Right lobe of liver (tissue), 6 donors: Measurements from ENCODE around the gene FOLR1. TPM values are rescaled to one million over a fixed set of nuclear protein-coding genes. Genes with fewer than 3 reads are reported as not detected.

Experiments used
- ATAC-seq, 4 donors: fragments of 200-7000 bp; cut with Tn5 transposase; one replicate each; pipeline ENCODE4 v1.9.1; 2020; ENCODE audit warnings: mild to moderate bottlenecking in 4 of 4, moderate library complexity in 4 of 4
- DNase-seq, 3 donors: peaks; one replicate each; pipeline ENCODE4 v3.0.0-alpha.2; 2020
- H3K27ac ChIP-seq, 3 donors: fragments of 200-600 bp; one replicate each; pipeline ENCODE4 v1.8.0; 2022
- H3K27me3 ChIP-seq, 2 donors: fragments of 200-600 bp; one replicate each; pipeline ENCODE4 v1.8.0; 2022
- H3K36me3 ChIP-seq, 4 donors: fragments of 200-600 bp; sonication (generic) in 1 of 4; one replicate each; pipeline versions ENCODE4 v1.5.1 to v1.8.0; 2017 to 2022; ENCODE audit warnings: control low read depth in 1 of 4
- H3K4me1 ChIP-seq, 4 donors: fragments of 200-600 bp; sonication (generic) in 1 of 4; one replicate each; pipeline versions ENCODE4 v1.5.1 to v1.8.0; 2017 to 2022; ENCODE audit warnings: control low read depth in 1 of 4
- H3K4me3 ChIP-seq, 3 donors: fragments of 200-600 bp; one replicate each; pipeline ENCODE4 v1.8.0; 2022
- H3K9me3 ChIP-seq, 4 donors: fragments of 200-600 bp; sonication (generic) in 1 of 4; one replicate each; pipeline versions ENCODE4 v1.5.1 to v1.8.0; 2017 to 2022; ENCODE audit warnings: control low read depth in 1 of 4
- CTCF ChIP-seq, 4 donors: fragments of 200-600 bp in 3 of 4; fragments of 450-650 bp in 1 of 4; IDR thresholded peaks; one replicate each; pipeline versions ENCODE4 v1.5.1 to v1.8.0; 2016 to 2022; ENCODE audit warnings: antibody characterized with exemption in 4 of 4, mild to moderate bottlenecking in 2 of 4
- POLR2A ChIP-seq: fragments of 450-650 bp; IDR thresholded peaks from one replicate; pipeline ENCODE4 v1.6.1; 2017; ENCODE audit warnings: antibody characterized with exemption, mild to moderate bottlenecking
- WGBS: methylation state at CpG from one replicate; pipeline ENCODE4 v1.1.6; 2018; ENCODE audit warnings: low coverage, low lambda C conversion rate; ENCODE audit not compliant: insufficient coverage; ENCODE audit errors: missing lambda C conversion rate; 5-methylcytosine and 5-hydroxymethylcytosine counted together
- intact Hi-C, 2 donors: fragments of 100-400 bp; cut with DNase I; formaldehyde crosslinking; loops; one replicate each; pipeline versions ENCODE4 v1.11.2 to v1.14.1; 2022
- total RNA-seq, 6 experiments: library from RNA; depleted of rRNA in 2 of 6; stranded (reverse); fragments of >200 nt in 2 of 6; fragmentation: NEBNext Ultra II Directional in 3 of 6; extraction: Animal tissue kit (Norgen Biotek cat#: 25700) in 3 of 6; gene quantifications; one replicate each; pipeline versions ENCODE4 v1.1.0 to v1.2.4, GENCODE V29; 2016 to 2023
- donor health status: DM: no; HTN: yes; CAD: no.
- donor health status: DM: no; HTN: no; CAD: no.
- donor health status: DM: no; HTN: no; CAD: no.
- donor health status: DM: no; HTN: yes; CAD: no.
- donor health status: DM: no; HTN: yes; CAD: no.

The FOLR1 gene
- total RNA-seq, 6 experiments from 2014 or later = not detected

DNA sequence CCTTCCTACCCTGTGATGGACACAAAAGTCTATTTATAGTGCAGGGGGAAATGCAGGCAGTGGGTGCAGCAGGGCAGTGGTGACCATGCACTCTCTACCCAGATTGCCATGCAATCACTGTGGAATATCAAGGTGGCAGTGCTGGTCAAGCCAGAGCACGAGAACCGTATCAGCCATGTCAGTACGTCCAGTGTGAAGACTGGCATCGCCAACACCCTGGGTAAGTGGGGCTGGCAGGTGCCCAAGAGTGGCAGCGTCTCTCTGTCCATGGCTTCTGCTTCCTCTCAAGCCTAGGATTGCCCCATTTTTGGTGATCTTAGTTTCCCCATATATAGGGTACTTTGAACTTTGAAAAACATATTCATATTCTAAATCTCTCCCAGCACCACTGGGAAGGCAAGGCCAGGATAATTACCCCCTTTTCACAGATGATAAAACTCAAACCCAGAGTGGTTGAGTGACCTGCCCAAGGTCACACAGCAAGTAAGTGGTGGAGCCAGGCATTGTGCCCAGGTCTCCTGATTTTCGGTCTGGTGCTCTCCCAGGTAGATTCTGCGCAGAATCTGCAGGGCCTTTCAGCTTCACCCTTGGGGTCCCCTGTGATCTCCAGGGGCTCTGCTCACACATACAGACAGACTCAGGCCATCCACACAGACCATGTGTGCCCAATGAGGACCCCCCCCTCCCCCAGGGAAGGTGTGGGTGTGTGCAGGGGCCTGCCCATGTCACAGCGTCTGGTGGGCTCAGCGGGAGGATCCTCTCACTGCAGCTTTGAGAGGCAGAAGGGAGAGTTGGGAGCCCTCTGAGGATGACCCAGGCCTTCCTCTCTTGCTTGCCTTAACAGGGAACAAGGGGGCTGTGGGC, 39.7 kb downstream of the FOLR1 start:
- Histone ChIP-seq H3K4me1 (no peaks in the 10 kb centered on the region), H3K27ac (no peak overlapping the region), H3K4me3 (no peak overlapping the region), H3K27me3 (no peaks in the 10 kb centered on the region), H3K36me3 (peaks cover 4 to 69% (median 20%) of the 10 kb centered on the region in 4 donors), H3K9me3 (no peaks in the 10 kb centered on the region)
- 100% methylated on average over 2 of the region's 9 CpGs for WGBS
- ATAC-seq = no peak
- intact Hi-C loops = no loop called here
- TF ChIP-seq POLR2A (no peak), CTCF (IDR thresholded peaks at IDR 0.05) (no peak)
- peak in 1 of 3 donors; percentile 43 for DNase-seq

DNA sequence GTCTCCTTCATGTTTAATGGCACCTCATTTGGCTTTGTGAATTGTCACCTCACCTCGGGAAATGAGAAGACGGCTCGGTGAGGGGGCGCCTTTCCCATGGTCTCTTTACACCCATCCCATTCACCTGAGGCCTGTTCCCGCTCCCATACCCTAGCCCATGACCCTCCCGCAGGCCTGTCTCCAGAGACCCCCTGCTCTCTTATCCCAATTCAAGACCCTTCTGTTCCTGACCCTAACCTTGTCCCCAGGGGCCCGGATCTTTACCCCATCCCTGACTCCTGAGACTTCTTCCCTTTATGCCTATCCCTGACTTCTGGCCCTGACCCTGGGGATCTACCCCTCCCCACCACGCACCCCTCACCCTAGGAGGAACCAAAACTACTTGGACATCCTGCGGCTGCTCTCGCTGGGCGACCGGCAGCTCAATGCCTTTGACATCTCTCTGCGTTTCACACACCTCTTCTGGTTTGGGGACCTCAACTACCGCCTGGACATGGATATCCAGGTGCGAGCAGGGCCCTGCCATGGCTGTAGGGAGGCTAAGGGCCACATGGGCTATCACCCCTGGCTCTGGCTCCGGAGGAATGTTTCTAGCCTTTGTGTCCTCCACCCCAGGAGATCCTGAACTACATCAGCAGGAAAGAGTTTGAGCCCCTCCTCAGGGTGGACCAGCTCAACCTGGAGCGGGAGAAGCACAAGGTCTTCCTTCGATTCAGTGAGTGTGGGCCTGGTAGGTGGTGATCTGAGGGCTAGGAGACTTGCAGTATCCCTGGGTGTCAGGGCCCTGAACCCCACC, 40.5 kb downstream of the FOLR1 start:
- DNase-seq = peak in 1 of 3 donors; percentile 39
- WGBS = 87% methylated on average over 7 of the region's 18 CpGs
- peaks cover 4 to 77% (median 24%) of the 10 kb centered on the region in 4 donors for H3K36me3 ChIP-seq

GRCh38 chr11:72233056-72233772, 41.3 kb downstream of the FOLR1 start:
- ATAC-seq (no peak), DNase-seq (peak in 1 of 3 donors; percentile 36)
- Histone ChIP-seq H3K4me1 (no peaks in the 10 kb centered on the region), H3K9me3 (no peaks in the 10 kb centered on the region), H3K27me3 (no peaks in the 10 kb centered on the region), H3K4me3 (no peak overlapping the region), H3K36me3 (peaks cover 4 to 79% (median 24%) of the 10 kb centered on the region in 4 donors), H3K27ac (no peak overlapping the region)
- TF ChIP-seq POLR2A (no peak), CTCF (IDR thresholded peaks at IDR 0.05) (no peak)
- intact Hi-C loops = no loop called here
- no CpG with 5 or more reads among the region's 13 CpGs for WGBS

More for the DNA sequence above, 40.5 kb downstream of the FOLR1 start:
- H3K9me3 ChIP-seq = no peaks in the 10 kb centered on the region
- intact Hi-C loops = no loop called here
- no peak overlapping the region for H3K27ac ChIP-seq
- no peak for ATAC-seq
- H3K4me1 ChIP-seq = no peaks in the 10 kb centered on the region
- no peaks in the 10 kb centered on the region for H3K27me3 ChIP-seq
- H3K4me3 ChIP-seq = no peak overlapping the region
- TF ChIP-seq CTCF (IDR thresholded peaks at IDR 0.05) = no peak
- TF ChIP-seq POLR2A = no peak

GRCh38 chr11:72233773-72234513, 42.0 kb downstream of the FOLR1 start:
- Histone ChIP-seq H3K9me3 (no peaks in the 10 kb centered on the region), H3K27ac (no peak overlapping the region), H3K4me1 (no peaks in the 10 kb centered on the region), H3K27me3 (no peaks in the 10 kb centered on the region), H3K36me3 (peaks cover 4 to 74% (median 24%) of the 10 kb centered on the region in 4 donors), H3K4me3 (no peak overlapping the region)
- WGBS = 88% methylated on average over 7 of the region's 8 CpGs
- intact Hi-C loops = no loop called here
- peak in 1 of 3 donors; percentile 43 for DNase-seq
- ATAC-seq = no peak
- TF ChIP-seq CTCF (IDR thresholded peaks at IDR 0.05) (no peak), POLR2A (no peak)
